H1 (cell line): Measurements from ENCODE around the gene KANSL3. TPM values are rescaled to one million over a fixed set of nuclear protein-coding genes. Genes with fewer than 3 reads are reported as not detected.

Experiments used
- CTCF ChIA-PET: fragments of 300-600 bp; sonication (Branson Sonifier 250); formaldehyde crosslinking; loops from one replicate; lab custom pipeline; 2021; ENCODE audit not compliant: partially characterized antibody; lab: Charles Lee
- POLR2A ChIA-PET: fragments of 300-600 bp; sonication (Branson Sonifier 250); formaldehyde crosslinking; loops from one replicate; lab custom pipeline; 2021; ENCODE audit warnings: inconsistent platforms; ENCODE audit not compliant: partially characterized antibody; lab: Charles Lee
- DNase-seq, 2 experiments: peaks; one replicate each; pipeline versions ENCODE4 v3.0.0 to v3.0.0-alpha.2; 2010 to 2022; ENCODE audit warnings: low spot score in 2 of 2, low read depth in 1 of 2, mixed read lengths in 1 of 2
- FAIRE-seq: peaks from 2 replicates; lab custom pipeline; 2011; peaks lifted over from hg19 to GRCh38; lab: Jason Lieb, UNC
- H2AFZ ChIP-seq: 2 replicates; pipeline ENCODE4 v1.8.1; 2012; ENCODE audit warnings: low read length, inconsistent platforms
- H2AK5ac ChIP-seq: 2 replicates; pipeline ENCODE4 v1.6.1; 2013; ENCODE audit warnings: low read depth, low read length
- H2BK120ac ChIP-seq: replicated peaks from 2 replicates; pipeline ENCODE3; 2013; ENCODE audit warnings: low read depth, low read length, inconsistent platforms
- H2BK12ac ChIP-seq: 2 replicates; pipeline ENCODE4 v1.6.1; 2013; ENCODE audit warnings: low read depth, low read length
- H2BK15ac ChIP-seq: 2 replicates; pipeline ENCODE4 v1.6.1; 2013; ENCODE audit warnings: low read length
- H2BK20ac ChIP-seq: 2 replicates; pipeline ENCODE4 v1.6.1; 2013; ENCODE audit warnings: low read length
- H2BK5ac ChIP-seq: 2 replicates; pipeline ENCODE4 v1.6.1; 2013; ENCODE audit warnings: low read depth, low read length
- H3K14ac ChIP-seq: 2 replicates; pipeline ENCODE4 v1.6.1; 2013; ENCODE audit warnings: inconsistent platforms; ENCODE audit not compliant: insufficient read length
- H3K18ac ChIP-seq: 2 replicates; pipeline ENCODE4 v1.6.1; 2013; ENCODE audit warnings: low read length; ENCODE audit errors: extremely low read depth
- H3K23ac ChIP-seq: 2 replicates; pipeline ENCODE4 v1.6.1; 2013; ENCODE audit warnings: inconsistent platforms; ENCODE audit not compliant: insufficient read length
- H3K23me2 ChIP-seq: 2 replicates; pipeline ENCODE4 v1.6.1; 2013; ENCODE audit warnings: low read depth, low read length
- H3K27ac ChIP-seq: 2 replicates; pipeline ENCODE4 v1.6.1; 2011; ENCODE audit warnings: low read depth, low read length, inconsistent platforms
- H3K27me3 ChIP-seq, 4 experiments: replicated peaks in 1 of 4; 1 replicate in 1 of 4; 2 replicates in 3 of 4; pipeline versions ENCODE4 v1.6.1 to v1.8.1; 2011 to 2013; ENCODE audit warnings: low read length in 3 of 4, mild to moderate bottlenecking in 3 of 4, inconsistent platforms in 2 of 4, mixed read lengths in 2 of 4, moderate library complexity in 1 of 4; ENCODE audit not compliant: control insufficient read depth in 3 of 4, insufficient read depth in 3 of 4; ENCODE audit errors: extremely low read depth in 1 of 4
- H3K36me3 ChIP-seq, 4 experiments: 2 replicates each; pipeline versions ENCODE4 v1.6.1 to v1.8.1; 2011 to 2013; ENCODE audit warnings: mild to moderate bottlenecking in 4 of 4, low read length in 3 of 4, moderate library complexity in 2 of 4, control low read depth in 1 of 4, inconsistent platforms in 1 of 4; ENCODE audit not compliant: insufficient read depth in 4 of 4, control insufficient read depth in 2 of 4
- H3K4ac ChIP-seq: replicated peaks from 2 replicates; pipeline ENCODE3; 2013; ENCODE audit warnings: low read length, low read depth, mixed read lengths, inconsistent platforms; ENCODE audit not compliant: insufficient read length
- H3K4me1 ChIP-seq, 4 experiments: replicated peaks in 1 of 4; 1 replicate in 1 of 4; 2 replicates in 3 of 4; pipeline versions ENCODE4 v1.6.1 to v1.8.1; 2011 to 2013; ENCODE audit warnings: low read length in 3 of 4, inconsistent platforms in 2 of 4, mixed read lengths in 1 of 4; ENCODE audit not compliant: insufficient read depth in 4 of 4, control insufficient read depth in 3 of 4
- H3K4me2 ChIP-seq, 2 experiments: 2 replicates each; pipeline versions ENCODE4 v1.6.1 to v1.8.1; 2011 to 2013; ENCODE audit warnings: low read depth in 2 of 2, low read length in 2 of 2, control low read depth in 1 of 2, inconsistent platforms in 1 of 2, mild to moderate bottlenecking in 1 of 2; ENCODE audit not compliant: insufficient read depth in 1 of 2
- H3K4me3 ChIP-seq, 4 experiments: fragments of 200-600, 300-600 bp in 1 of 4; sonication (generic), shearing (Covaris generic), sonication (Bioruptor Twin) in 1 of 4; 2 replicates each; pipeline versions ENCODE4 v1.5.1 to v1.8.1; 2011 to 2016; ENCODE audit warnings: low read length in 4 of 4, low read depth in 3 of 4, control low read depth in 2 of 4, inconsistent platforms in 2 of 4, mild to moderate bottlenecking in 2 of 4, mixed read lengths in 1 of 4, moderate library complexity in 1 of 4; ENCODE audit not compliant: insufficient read depth in 2 of 4; ENCODE audit errors: extremely low read depth in 1 of 4
- H3K56ac ChIP-seq: replicated peaks from 2 replicates; pipeline ENCODE3; 2013; ENCODE audit warnings: low read depth, mild to moderate bottlenecking, mixed read lengths, low read length, inconsistent platforms; ENCODE audit not compliant: insufficient read length
- H3K79me1 ChIP-seq: 2 replicates; pipeline ENCODE4 v1.6.1; 2013; ENCODE audit warnings: low read depth, low read length, control low read depth
- H3K79me2 ChIP-seq, 2 experiments: 2 replicates each; pipeline versions ENCODE4 v1.6.1 to v1.8.1; 2012 to 2013; ENCODE audit warnings: low read length in 2 of 2, mild to moderate bottlenecking in 2 of 2, inconsistent platforms in 1 of 2; ENCODE audit not compliant: insufficient read depth in 2 of 2, control insufficient read depth in 1 of 2
- H3K9ac ChIP-seq, 4 experiments: replicated peaks in 1 of 4; 1 replicate in 1 of 4; 2 replicates in 3 of 4; pipeline versions ENCODE4 v1.6.1 to v1.8.1; 2011 to 2013; ENCODE audit warnings: low read depth in 3 of 4, low read length in 3 of 4, control low read depth in 2 of 4, mild to moderate bottlenecking in 2 of 4, moderate library complexity in 2 of 4, inconsistent platforms in 1 of 4; ENCODE audit errors: extremely low read depth in 1 of 4
- H3K9me3 ChIP-seq, 2 experiments: 2 replicates each; pipeline versions ENCODE4 v1.6.1 to v1.8.1; 2012 to 2013; ENCODE audit warnings: mild to moderate bottlenecking in 2 of 2, moderate library complexity in 2 of 2, control low read depth in 1 of 2, inconsistent platforms in 1 of 2, low read depth in 1 of 2, low read length in 1 of 2, mixed read lengths in 1 of 2; ENCODE audit not compliant: insufficient read depth in 2 of 2
- H4K20me1 ChIP-seq, 2 experiments: replicated peaks in 1 of 2; 2 replicates each; pipeline versions ENCODE3 to v1.8.1; 2011 to 2013; ENCODE audit warnings: inconsistent platforms in 2 of 2, low read length in 2 of 2, mild to moderate bottlenecking in 1 of 2; ENCODE audit not compliant: insufficient read depth in 2 of 2, control insufficient read depth in 1 of 2
- H4K5ac ChIP-seq: 2 replicates; pipeline ENCODE4 v1.6.1; 2013; ENCODE audit warnings: low read length, low read depth, mixed read lengths, inconsistent platforms; ENCODE audit not compliant: insufficient read length
- H4K8ac ChIP-seq: 2 replicates; pipeline ENCODE4 v1.8.0; 2013; ENCODE audit warnings: mild to moderate bottlenecking, moderate library complexity, low read length, inconsistent platforms; ENCODE audit not compliant: insufficient read depth; ENCODE audit errors: extremely low read depth
- H4K91ac ChIP-seq: replicated peaks from 2 replicates; pipeline ENCODE3; 2013; ENCODE audit warnings: low read length, mixed read lengths, inconsistent platforms; ENCODE audit not compliant: insufficient read length
- ASH2L ChIP-seq: fragments of 200-600, 300-600 bp; sonication (generic); IDR thresholded peaks from one replicate; pipeline ENCODE4 v1.7.1; 2017; ENCODE audit warnings: low read length
- BRCA1 ChIP-seq: IDR thresholded peaks from 2 replicates; pipeline ENCODE4 v1.6.1; 2012; ENCODE audit warnings: low read depth, low read length, improper control_type of control experiment
- EP300 ChIP-seq, 2 experiments: IDR thresholded peaks; 1 replicate in 1 of 2; 2 replicates in 1 of 2; pipeline ENCODE4 v1.6.1; 2011 to 2012; ENCODE audit warnings: low read depth in 2 of 2, low read length in 2 of 2, mild to moderate bottlenecking in 2 of 2, borderline replicate concordance in 1 of 2, inconsistent platforms in 1 of 2, moderate library complexity in 1 of 2
- POU5F1 ChIP-seq: IDR thresholded peaks from 2 replicates; pipeline ENCODE4 v1.6.1; 2011; ENCODE audit warnings: low read depth, mild to moderate bottlenecking, low read length, moderate library complexity
- RNF2 ChIP-seq: fragments of 200-900, 300-1000 bp; sonication (generic); IDR thresholded peaks from 2 replicates; pipeline ENCODE4 v1.7.1; 2016; ENCODE audit warnings: borderline replicate concordance, low read depth, mild to moderate bottlenecking, antibody characterized with exemption, low read length; ENCODE audit not compliant: poor library complexity, severe bottlenecking; ENCODE audit errors: missing control alignments
- SAP30 ChIP-seq: fragments of 300-600 bp; sonication (generic); IDR thresholded peaks from 2 replicates; pipeline ENCODE4 v1.7.1; 2012; ENCODE audit warnings: low read length, moderate library complexity, mild to moderate bottlenecking, inconsistent platforms; ENCODE audit not compliant: insufficient read depth, insufficient replicate concordance
- WGBS, 2 experiments: shearing (Covaris generic) in 1 of 2; methylation state at CpG; one replicate each; pipeline versions ENCODE4 v1.1.6 to v1.1.7; 2013 to 2015; ENCODE audit warnings: low lambda C conversion rate in 2 of 2, mixed read lengths in 2 of 2, inconsistent platforms in 1 of 2, low coverage in 1 of 2, missing lambda C conversion rate in 1 of 2; ENCODE audit not compliant: insufficient replicate concordance in 2 of 2, insufficient coverage in 1 of 2, insufficient read length in 1 of 2; ENCODE audit errors: extremely low coverage in 1 of 2, missing lambda C conversion rate in 1 of 2; 5-methylcytosine and 5-hydroxymethylcytosine counted together
- polyA plus RNA-seq, 7 experiments: library from polyadenylated mRNA; depleted of rRNA in 3 of 7; stranded (reverse) in 5 of 7; unstranded in 2 of 7; fragments of >200 nt in 5 of 7; fragments of 200-250 nt in 2 of 7; gene quantifications; 1 replicate in 5 of 7; 2 replicates in 1 of 7; 4 replicates in 1 of 7; pipeline versions ENCODE4 v1.2.1 to v1.2.3, GENCODE V29; 2011 to 2013; ENCODE audit warnings: missing spikeins in 2 of 7, mixed read lengths in 2 of 7
- total RNA-seq: library from RNA; stranded (reverse); fragmentation: NEBNext Ultra II Directional; extraction: Animal tissue kit (Norgen Biotek cat#: 25700); gene quantifications from 2 replicates; pipeline ENCODE4 v1.2.1, GENCODE V29; 2021

Gene KANSL3
- total and polyA plus RNA-seq, 2 of the 8 experiments (the other 6 are each of a cell fraction or from before 2014, with no cell fraction given): 19.8 to 31.4 TPM

GRCh38 chr2:96665083-96665569, 27.0 kb upstream of the KANSL3 start:
- H2BK20ac ChIP-seq: no peak overlapping the region
- TF ChIP-seq BRCA1: no peak
- no peak for TF ChIP-seq EP300 (IDR thresholded peaks at IDR 0.05; ENCODE audit: borderline replicate concordance in 1 of 2, low read depth in 2 of 2, low read length in 2 of 2)
- TF ChIP-seq RNF2: no peak
- no peak for TF ChIP-seq POU5F1
- no peak for TF ChIP-seq ASH2L
- TF ChIP-seq SAP30: no peak
- WGBS, 2 experiments: 89% methylated on average over 3 of the region's 3 CpGs; no CpG with 5 or more reads in 1 of the 2 experiments
- no peak overlapping the region for H3K27ac ChIP-seq
- no peak overlapping the region for H2BK15ac ChIP-seq
- FAIRE-seq (no peak), DNase-seq (no peak)
- no peak overlapping the region for H2AK5ac ChIP-seq
- H3K27me3 ChIP-seq: no peaks in the 10 kb centered on the region
- no peak overlapping the region for H3K4ac ChIP-seq
- H4K8ac ChIP-seq: no peak overlapping the region
- H3K79me1 ChIP-seq: no peaks in the 10 kb centered on the region
- H3K36me3 ChIP-seq: no peaks in the 10 kb centered on the region
- H3K4me2 ChIP-seq: no peak overlapping the region
- no peaks in the 10 kb centered on the region for H4K20me1 ChIP-seq
- no peaks in the 10 kb centered on the region; a peak in 1 of 7 replicates for H3K4me1 ChIP-seq
- H3K79me2 ChIP-seq: no peaks in the 10 kb centered on the region
- H3K23ac ChIP-seq: no peak overlapping the region
- H4K91ac ChIP-seq: no peak overlapping the region
- no peak overlapping the region for H2BK120ac ChIP-seq
- no peak overlapping the region for H3K18ac ChIP-seq
- H2AFZ ChIP-seq: no peak overlapping the region
- peaks cover 0 to 4% of the 10 kb centered on the region in 2 experiments; a peak in 2 of 4 replicates for H3K9me3 ChIP-seq
- H3K4me3 ChIP-seq: no peak overlapping the region
- ChIA-PET CTCF (interaction anchor here (0.8 to 1.9 kb wide), 3 partner anchors 13 to 117 kb away, joined by 3 to 6 read pairs (median 4); no protein-coding TSS in a partner anchor), POLR2A (interaction anchor here (0.9 kb wide), 1 partner anchor 11 kb away, joined by 4 read pairs; no protein-coding TSS in a partner anchor)
- no peak overlapping the region for H2BK5ac ChIP-seq
- no peak overlapping the region for H2BK12ac ChIP-seq
- H3K9ac ChIP-seq: no peak overlapping the region
- H4K5ac ChIP-seq: no peak overlapping the region
- H3K23me2 ChIP-seq: no peaks in the 10 kb centered on the region
- H3K14ac ChIP-seq: no peak overlapping the region
- no peak overlapping the region for H3K56ac ChIP-seq
